WERI-Rb-1 (cell line): ENCODE results near the gene FOSL2.

Source experiments
- DNase-seq: peaks from one replicate; pipeline ENCODE4 v3.0.0-alpha.2; 2020
- H3K27ac ChIP-seq: fragments of 250-450 bp; sonication (Bioruptor Pico); 2 replicates; pipeline ENCODE4 v1.5.1; 2020; ENCODE audit warnings: mild to moderate bottlenecking, moderate library complexity
- H3K27me3 ChIP-seq: fragments of 250-450 bp; sonication (Bioruptor Pico); 2 replicates; pipeline ENCODE4 v1.5.1; 2021; ENCODE audit warnings: mild to moderate bottlenecking, low read depth, moderate library complexity; ENCODE audit not compliant: insufficient read depth, severe bottlenecking
- H3K36me3 ChIP-seq: fragments of 250-450 bp; sonication (Bioruptor Pico); 2 replicates; pipeline ENCODE4 v1.5.1; 2020; ENCODE audit warnings: mild to moderate bottlenecking, moderate library complexity
- H3K4me3 ChIP-seq: 2 replicates; pipeline ENCODE4 v1.5.1; 2011; ENCODE audit warnings: low read depth, mild to moderate bottlenecking, control low read depth, low read length
- H3K9me3 ChIP-seq: fragments of 250-450 bp; sonication (Bioruptor Pico); 2 replicates; pipeline ENCODE4 v1.5.1; 2021; ENCODE audit warnings: mild to moderate bottlenecking, moderate library complexity; ENCODE audit not compliant: severe bottlenecking
- CTCF ChIP-seq: IDR thresholded peaks from 2 replicates; pipeline ENCODE4 v1.5.1; 2011; ENCODE audit warnings: low read depth, mild to moderate bottlenecking, control low read depth, inconsistent platforms, low read length

FOSL2 gene

GRCh38 chr2:28407976-28408690 lies 15.5 kb downstream of the FOSL2 start:
- no peaks in the 10 kb centered on the region for H3K9me3 ChIP-seq
- H3K4me3 ChIP-seq, result no peak overlapping the region
- peaks cover 16% of the 10 kb centered on the region for H3K36me3 ChIP-seq
- H3K27me3 ChIP-seq, result no peaks in the 10 kb centered on the region
- no peak for TF ChIP-seq CTCF
- H3K27ac ChIP-seq, result no peak overlapping the region
- peak; percentile 42 for DNase-seq

GRCh38 chr2:28408764-28409599 lies 16.3 kb downstream of the FOSL2 start:
- no peak overlapping the region for H3K27ac ChIP-seq
- H3K9me3 ChIP-seq, result no peaks in the 10 kb centered on the region
- H3K27me3 ChIP-seq, result no peaks in the 10 kb centered on the region
- H3K4me3 ChIP-seq, result no peak overlapping the region
- DNase-seq, result no peak
- no peak for TF ChIP-seq CTCF
- H3K36me3 ChIP-seq, result peaks cover 16% of the 10 kb centered on the region

GRCh38 chr2:28411166-28411755 lies 18.6 kb downstream of the FOSL2 start:
- Histone ChIP-seq H3K27me3 (no peaks in the 10 kb centered on the region), H3K9me3 (no peaks in the 10 kb centered on the region), H3K36me3 (peaks cover 16% of the 10 kb centered on the region), H3K27ac (no peak overlapping the region), H3K4me3 (no peak overlapping the region)
- no peak for TF ChIP-seq CTCF
- DNase-seq, result no peak

- no peaks in the 10 kb centered on the region for H3K9me3 ChIP-seq
- no peak overlapping the region for H3K4me3 ChIP-seq
- TF ChIP-seq CTCF, result no peak
- DNase-seq, result no peak
- peaks cover 13% of the 10 kb centered on the region for H3K36me3 ChIP-seq
- H3K27me3 ChIP-seq, result no peaks in the 10 kb centered on the region
- H3K27ac ChIP-seq, result no peak overlapping the region
Observed at GRCh38 chr2:28411956-28412609, 19.4 kb downstream of the FOSL2 start.

GRCh38 chr2:28412625-28413151 lies 20.0 kb downstream of the FOSL2 start:
- Histone ChIP-seq H3K36me3 (peaks cover 13% of the 10 kb centered on the region), H3K9me3 (no peaks in the 10 kb centered on the region), H3K27ac (no peak overlapping the region), H3K27me3 (no peaks in the 10 kb centered on the region), H3K4me3 (no peak overlapping the region)
- TF ChIP-seq CTCF, result no peak
- no peak for DNase-seq
